GM18858 (cell line): Measurements from ENCODE around the gene OCEL1.
"Not testable (repeated sequence)": the region's sequence is repeated elsewhere in the genome, so short reads cannot be mapped to it uniquely, and the experiment has no call there.

ENCODE experiments used
- ATAC-seq: cut with Tn5 transposase; IDR thresholded peaks from one replicate; pipeline ENCODE4 v1.9.1; 2021; ENCODE audit not compliant: unreplicated experiment

The OCEL1 gene

DNA sequence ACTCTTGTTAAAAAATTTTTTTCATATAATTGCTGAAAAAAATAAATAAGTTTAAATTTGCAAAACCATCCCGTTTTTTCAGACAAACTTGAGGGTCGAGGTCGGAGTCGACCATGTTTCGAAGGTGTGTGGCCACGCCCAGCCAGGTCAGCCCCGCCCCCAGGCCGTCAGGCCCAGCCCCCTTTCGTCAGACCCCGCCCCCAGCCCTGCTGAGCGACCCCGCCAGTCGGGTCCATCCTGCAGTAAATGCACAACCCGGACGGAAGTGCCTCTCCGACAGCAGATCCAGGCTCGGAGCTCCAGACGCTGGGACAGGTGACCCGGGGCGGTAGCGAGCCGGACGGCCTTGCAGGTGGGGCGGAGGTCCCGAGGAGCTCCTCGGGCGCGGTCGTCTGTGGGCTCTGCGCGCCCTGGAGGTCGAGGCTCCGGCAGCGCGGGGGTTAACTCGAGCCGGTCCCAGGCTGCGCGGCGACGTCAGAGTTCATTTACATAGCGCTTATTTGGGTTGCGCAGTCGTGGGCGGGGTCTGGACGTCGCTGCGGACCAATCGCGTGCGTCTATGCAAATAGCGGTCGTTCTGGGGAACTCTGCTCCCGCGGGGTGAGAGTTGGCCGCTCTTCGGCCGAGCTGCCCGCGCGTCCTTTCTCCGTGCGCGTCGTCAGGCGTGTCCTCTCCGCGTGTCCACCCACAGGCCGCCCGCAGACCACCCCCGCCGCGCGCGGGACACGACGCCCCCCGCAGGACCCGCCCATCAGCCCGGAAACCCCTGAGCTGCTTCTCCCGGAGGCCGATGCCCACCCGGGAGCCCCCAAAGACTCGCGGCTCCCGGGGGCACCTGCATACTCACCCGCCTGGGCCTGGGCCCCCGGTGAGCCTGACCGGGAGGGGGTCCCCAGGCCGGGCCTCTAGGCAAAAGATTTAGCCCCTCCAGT, at the start of gene OCEL1:
OCEL1 (plus strand) TSS at position 225 of the 932 bp plus-strand sequence; CDS start at position 247, 22 bp downstream.
- ATAC-seq, result peak; percentile 79

GRCh38 chr19:17178291-17178690, 47.7 kb upstream of the OCEL1 start:
- ATAC-seq, result no peak

DNA sequence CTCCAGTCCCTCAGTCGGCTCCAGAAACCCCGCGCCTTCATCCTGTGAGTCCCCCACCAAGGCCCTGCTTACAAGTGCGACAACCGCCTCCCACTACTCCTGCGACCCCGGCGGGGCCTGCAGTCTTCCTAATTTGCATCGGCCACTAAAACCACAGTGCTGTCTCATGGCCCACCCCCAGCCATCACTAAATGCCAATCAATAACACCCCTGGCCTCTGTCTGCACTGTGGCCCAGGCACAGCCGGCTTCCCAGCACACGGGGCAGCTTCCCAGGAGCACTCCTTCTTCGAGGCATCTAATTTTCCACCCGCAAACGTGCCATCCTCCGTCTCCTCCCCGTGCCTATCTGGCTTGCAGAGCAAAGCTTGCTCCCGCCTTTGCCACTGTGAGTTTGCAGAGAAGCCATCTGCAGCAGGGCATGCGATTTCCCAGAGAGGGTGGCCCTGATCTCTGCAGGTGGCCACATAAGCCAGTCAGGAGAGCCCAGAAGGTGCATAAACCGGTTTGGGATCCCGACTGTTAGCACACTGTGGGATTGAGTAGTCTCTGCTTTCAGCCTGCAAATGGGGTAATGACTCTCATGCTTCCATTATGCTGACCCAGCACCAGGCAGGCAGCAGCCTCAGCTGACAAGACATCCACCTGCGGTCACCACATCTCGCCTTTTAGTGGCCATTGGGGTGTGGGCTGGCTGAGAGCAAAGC, 44.9 kb upstream of the OCEL1 start:
- no peak for ATAC-seq

GRCh38 chr19:17183271-17183761, 42.7 kb upstream of the OCEL1 start:
- no peak for ATAC-seq

DNA sequence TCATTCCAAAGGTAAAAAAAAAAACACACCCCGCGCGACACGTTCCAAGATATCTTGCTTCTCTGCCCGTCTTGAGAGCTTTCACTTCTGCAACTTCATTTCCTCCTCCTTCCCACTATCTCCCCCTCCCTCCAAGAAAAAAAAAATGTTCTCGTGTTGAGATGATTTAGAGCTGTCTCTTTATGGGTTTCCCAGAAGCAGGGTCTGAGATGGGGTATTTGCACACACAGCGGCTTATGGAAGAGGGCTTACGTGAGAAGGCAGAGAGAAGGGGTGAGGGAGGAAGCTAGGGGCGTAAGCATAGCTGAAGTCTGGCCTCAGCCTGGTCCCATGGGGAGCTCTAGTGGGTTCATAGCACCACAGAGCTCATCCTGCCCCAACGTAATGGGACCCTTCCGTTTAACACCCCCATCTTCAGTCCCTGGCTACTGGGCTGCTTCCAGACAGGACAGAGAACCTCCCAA, 42.1 kb upstream of the OCEL1 start:
- no peak for ATAC-seq

- no peak for ATAC-seq
Observed at GRCh38 chr19:17184371-17184841, 41.6 kb upstream of the OCEL1 start.

DNA sequence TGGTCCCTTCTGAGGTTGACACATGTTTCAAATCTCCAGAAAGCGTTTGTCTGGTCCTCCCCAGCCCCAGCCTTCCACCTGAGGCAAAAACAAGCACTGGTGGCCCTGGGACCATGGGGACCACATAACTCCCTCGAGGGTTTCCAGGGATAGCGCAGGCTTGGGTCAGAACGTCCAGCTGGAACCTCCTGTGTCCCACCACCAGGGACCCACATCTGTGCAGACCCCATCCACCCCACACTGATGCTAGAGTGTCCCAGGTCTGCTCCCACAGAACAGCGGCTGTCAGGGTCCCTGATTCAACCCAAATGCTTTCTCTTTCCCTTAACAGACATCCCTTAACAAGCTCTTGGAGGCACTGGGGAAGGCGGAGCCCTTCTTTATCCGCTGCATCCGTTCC, 40.4 kb upstream of the OCEL1 start:
- no peak for ATAC-seq

DNA sequence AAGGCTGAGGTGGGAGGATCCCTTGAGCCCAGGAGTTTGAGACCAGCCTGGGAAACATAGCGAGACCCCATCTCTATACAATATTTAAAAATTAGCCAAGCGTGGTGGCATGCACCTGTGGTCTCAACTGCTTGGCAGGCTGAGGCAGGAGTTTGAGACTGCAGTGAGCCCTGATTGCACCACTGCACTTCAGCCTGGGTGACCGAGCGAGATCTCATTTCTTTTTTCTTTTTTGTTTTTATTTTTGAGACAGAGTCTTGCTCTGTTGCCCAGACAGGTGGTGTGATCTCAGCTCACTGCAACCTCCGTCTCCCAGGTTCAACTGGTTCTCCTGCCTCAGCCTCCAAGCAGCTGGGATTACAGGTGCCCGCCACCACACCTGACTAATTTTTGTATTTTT, 34.3 kb upstream of the OCEL1 start:
- not testable (repeated sequence) for ATAC-seq

GRCh38 chr19:17192751-17193150, 33.3 kb upstream of the OCEL1 start:
- ATAC-seq, result no peak

DNA sequence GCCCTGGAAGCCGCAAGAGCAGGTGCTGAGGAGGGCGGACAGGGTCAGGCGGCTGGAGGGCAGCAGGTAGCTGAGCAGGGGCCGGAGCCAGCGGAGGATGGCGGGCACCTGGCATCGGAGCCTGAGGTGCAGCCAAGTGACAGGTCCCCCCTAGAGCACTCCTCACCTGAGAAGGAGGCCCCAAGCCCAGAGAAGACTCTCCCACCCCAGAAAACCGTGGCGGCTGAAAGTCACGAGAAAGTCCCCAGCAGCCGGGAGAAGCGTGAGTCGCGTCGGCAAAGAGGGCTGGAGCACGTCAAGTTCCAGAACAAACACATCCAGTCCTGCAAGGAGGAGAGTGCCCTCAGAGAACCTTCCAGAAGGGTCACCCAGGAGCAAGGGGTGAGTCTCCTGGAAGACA, 31.4 kb upstream of the OCEL1 start:
- no peak for ATAC-seq

- ATAC-seq, result no peak
Observed at GRCh38 chr19:17195106-17195505, 30.9 kb upstream of the OCEL1 start.

GRCh38 chr19:17196610-17197009, 29.4 kb upstream of the OCEL1 start:
- no peak for ATAC-seq

DNA sequence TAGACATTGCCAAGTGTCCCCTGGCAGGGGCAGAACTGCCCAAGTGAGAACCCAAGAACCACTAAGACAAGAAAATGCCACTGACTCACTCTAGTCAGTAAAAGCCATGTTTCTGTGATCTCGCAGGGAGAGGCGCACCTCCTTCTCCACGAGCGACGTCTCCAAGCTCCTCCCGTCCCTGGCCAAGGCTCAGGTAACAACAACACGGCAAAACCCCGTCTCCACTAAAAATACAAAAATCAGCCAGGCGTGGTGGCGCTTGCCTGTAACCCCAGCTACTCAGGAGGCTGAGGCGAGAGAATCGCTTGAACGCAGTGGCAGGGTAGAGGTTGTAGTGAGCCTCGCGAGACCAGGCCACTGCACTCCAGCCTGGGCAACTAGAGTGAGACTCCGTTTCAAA, 28.4 kb upstream of the OCEL1 start:
- ATAC-seq, result no peak

DNA sequence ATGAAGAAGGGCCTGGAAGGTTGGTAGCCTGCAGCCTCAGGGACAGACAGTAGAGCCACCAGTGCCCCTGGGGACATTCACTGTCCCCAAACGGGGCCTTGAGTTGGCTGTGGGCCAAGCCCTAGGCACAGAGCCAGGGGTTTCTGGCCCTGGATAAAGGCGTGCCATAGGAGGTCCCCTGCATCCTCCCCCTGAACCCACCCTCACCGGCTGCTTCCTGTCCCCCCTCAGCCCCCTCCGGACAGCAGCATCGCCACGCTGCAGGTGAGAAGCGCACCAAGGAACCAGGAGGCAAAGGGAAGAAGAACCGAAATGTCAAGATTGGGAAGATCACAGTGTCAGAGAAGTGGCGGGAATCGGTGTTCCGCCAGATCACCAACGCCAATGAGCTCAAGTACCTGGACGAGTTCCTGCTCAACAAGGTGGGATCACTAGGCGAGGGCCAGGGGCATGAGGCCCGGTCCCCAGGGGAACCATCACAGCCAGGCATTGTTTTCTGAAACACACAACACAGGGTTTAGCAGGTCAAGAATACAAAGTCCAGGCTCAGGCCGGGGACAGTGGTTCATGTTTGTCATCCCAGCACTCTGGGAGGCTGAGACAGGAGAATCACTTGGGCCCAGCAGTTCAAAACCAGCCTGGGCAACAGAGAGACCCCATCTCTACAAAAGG, 25.5 kb upstream of the OCEL1 start:
- no peak for ATAC-seq

GRCh38 chr19:17202249-17202648, 23.8 kb upstream of the OCEL1 start:
- no peak for ATAC-seq

GRCh38 chr19:17202713-17203112, 23.3 kb upstream of the OCEL1 start:
- ATAC-seq, result no peak

GRCh38 chr19:17205237-17206140, 20.5 kb upstream of the OCEL1 start:
- no peak for ATAC-seq

GRCh38 chr19:17206736-17207581, 19.1 kb upstream of the OCEL1 start:
- ATAC-seq, result no peak
